Iris pigment epithelial cell (primary cell): ENCODE results near the gene PLCH2.
A peak's percentile ranks its signal among the peaks of the same experiment; 100 is the strongest.

ENCODE experiments used
- DNase-seq: peaks from one replicate; pipeline ENCODE4 v3.0.0-alpha.2; 2011; ENCODE audit warnings: low read depth

PLCH2 gene

GRCh38 chr1:2513939-2514652 lies 38.0 kb downstream of the PLCH2 start:
- DNase-seq: no peak

DNA sequence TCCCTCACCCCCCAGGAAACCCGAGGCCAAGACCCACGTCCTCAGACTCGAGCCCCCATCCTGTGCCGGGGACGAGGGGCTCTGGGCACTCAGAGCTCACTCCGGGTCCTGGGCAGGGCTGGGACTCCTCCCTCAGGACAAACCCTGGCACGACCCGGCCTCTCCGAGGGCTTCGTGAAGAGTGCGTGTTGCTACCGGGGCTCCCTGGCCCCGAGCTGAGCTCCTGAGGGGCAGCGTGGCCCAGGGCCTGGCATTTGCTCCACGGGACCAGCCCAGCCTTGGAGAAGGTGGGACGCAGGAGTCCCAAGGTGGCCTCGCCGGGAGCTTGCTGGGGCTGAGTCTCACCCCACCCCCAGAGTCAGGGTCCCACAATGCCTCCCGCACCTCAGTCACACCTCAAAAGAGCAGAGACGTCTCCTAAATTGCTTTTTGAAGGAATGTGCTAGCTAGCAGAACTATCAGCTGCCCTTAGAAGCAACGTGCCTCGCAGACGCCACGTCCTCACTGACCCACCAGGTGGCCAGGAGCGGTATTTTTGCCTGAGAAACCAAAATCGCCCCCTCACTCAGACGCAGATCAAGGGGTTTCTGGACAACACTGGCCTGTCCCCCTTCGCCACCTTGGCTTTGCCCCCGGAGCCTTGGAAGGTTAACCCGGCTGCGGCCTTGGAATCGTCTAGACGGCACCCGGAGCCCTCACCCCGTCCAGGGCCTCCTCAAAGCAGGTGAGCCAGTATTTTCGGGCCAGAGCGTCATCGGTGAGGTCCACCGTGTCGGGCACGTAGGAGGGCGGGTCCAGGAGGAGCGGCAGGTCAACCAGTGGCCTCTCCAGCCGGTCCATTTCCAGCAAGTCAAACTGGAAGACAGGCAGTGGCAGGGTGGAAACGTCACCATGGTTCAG lies 39.0 kb downstream of the PLCH2 start:
- no peak for DNase-seq

DNA sequence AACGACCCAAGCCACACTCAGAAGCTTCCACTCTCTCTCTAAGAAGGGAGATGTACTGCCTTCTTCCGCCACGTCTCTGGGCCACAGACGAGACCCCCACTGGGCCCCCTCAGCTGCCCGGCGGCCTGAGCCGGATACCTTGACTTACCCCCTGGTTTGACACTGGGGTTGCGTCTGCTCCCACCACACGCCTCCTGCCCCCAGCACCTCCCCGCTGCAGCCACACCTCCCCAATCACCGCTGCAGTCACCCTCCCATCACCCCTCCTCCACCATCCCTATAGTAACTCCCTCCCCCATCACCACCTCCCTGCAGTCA lies 39.6 kb downstream of the PLCH2 start:
- no peak for DNase-seq

DNA sequence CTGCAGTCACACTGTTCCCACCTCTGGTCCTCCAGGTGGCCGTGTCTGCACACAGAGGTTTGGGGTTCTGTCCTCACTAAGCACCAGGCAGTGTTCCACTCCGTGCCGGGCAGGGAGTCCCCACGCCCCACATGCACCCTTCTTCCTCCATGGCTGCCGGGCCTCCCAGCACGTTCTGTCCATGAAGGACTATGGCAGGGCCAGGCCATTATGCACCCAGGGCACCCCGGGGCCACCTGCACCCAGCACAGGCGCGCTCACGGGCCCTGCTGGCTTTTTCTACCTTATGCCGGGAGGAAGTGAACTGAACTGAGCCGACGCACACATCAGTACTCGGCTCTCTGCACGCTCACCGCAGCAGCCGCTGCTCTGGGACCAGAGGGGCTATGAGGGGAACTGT lies 40.0 kb downstream of the PLCH2 start:
- no peak for DNase-seq

- DNase-seq: no peak
Measured at GRCh38 chr1:2516946-2517345, 40.9 kb downstream of the PLCH2 start.

- DNase-seq: no peak
Measured at GRCh38 chr1:2517966-2518365, 41.9 kb downstream of the PLCH2 start.

DNA sequence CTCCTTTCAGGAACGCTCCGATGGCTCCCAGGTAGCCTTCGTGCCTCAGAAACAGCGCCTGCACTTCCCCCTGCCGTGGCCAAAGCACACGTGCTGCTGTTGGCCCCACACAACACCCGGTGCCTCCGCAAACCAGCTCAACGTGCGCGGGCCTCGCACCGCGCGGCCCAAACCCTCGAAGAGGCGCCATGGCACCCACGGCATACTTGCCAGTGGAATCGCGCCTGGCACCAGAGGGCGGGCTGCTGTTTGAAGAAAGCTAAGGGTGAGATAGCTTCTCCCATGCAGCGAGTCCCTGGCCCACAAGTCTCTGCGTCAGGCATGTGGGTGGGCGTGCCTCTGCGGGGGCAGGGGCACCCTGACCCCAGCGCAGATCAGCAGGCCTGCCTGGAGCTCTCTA lies 42.4 kb downstream of the PLCH2 start:
- no peak for DNase-seq

- DNase-seq: no peak
Measured at GRCh38 chr1:2519029-2519685, 43.1 kb downstream of the PLCH2 start.

GRCh38 chr1:2519729-2520128 lies 43.6 kb downstream of the PLCH2 start:
- no peak for DNase-seq

DNA sequence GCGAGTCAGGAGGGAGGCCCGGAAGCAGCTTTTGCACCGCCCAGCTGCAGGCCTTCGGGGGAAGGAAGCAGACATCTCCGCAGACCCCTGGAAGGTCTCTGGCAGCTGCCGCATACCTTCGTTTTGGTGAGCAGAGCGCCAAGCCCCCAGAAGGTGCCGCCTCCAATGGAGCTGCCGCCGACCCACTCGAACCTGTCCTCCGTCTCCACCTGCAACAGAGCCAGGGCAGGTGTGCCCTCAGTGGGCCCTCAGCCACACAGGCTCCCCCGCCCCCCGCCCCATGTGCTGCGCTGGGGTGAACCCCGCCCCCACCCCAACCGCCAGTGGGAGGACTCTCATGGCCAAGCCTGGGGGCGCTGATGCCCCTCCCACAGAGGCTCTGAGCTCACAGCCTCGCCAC lies 44.1 kb downstream of the PLCH2 start:
- no peak for DNase-seq

DNA sequence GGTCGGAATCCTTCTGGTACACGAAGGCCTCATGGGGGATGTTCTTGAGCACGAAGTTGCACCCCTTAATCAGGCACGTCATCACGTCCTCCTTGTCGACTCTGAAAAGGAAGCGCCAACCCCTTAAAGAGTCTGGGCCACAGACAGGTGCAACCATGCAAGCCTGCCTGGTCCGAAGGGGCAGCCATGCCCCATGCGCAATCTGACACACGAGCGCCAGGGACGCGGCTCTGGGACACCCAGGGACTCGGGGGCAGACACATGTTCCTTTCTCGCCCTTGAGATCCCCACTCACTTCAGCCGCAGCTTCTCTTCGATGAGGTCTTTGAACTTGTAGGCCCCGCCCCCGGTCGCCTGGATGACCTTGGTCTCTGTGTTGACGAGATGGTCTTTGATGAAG lies 44.7 kb downstream of the PLCH2 start:
- no peak for DNase-seq

DNA sequence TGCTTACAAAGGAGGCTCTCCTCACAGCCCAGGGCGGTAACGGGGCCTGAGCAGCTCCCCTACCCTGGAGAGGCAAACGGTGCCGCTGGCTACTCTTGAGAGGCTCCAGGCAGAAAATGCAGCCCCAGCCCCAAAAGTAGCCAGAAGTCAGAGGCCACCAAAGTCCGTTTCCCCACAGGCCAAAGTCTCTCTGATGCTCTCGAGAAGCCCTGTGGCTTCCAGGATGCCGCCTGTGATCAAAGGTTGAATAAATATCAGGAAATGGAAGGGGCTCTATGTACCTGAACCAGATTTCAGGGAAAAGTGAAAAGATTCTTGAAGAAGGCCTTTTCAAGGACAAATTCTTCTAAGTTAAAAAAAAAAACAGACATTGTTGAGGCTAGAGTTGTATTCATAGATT lies 46.1 kb downstream of the PLCH2 start:
- DNase-seq: no peak

- DNase-seq: peak; percentile 50
Measured at GRCh38 chr1:2523191-2523890, 47.3 kb downstream of the PLCH2 start.

DNA sequence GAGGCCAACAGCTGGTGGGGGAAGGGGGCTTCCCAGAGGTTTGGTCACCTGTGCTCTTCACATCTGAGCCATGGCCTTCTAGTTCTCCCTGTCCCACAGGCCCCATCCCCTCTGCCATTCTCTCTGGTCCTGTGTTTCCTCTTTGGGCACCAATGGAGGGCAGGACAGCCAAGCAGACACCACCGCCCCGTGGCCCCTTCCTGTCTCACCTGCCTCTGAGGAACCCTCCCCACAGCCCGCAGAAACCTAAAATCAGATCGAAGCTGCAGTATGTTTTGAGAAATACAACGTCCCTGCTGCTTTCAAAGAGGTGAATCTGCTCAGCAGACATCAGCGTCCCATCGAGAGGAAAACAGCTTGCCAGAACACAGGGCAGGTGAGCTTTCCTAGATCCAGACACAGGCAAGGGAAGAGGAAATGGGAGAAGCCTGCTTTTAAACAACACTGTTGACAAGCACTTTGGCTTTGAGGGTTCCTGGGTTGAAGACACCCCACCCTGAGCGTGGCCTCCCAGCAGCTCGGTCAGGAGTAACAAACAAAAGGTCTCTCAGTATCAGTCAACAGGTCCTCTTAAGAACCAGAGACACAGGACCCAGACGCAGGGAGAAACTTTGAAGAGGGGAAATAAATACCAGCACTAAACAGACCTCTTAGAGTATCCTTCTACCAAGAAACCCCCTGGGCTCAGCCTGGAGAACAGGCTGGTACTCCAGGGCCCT lies 48.0 kb downstream of the PLCH2 start:
- no peak for DNase-seq

GRCh38 chr1:2525572-2525919 lies 49.5 kb downstream of the PLCH2 start:
- no peak for DNase-seq

GRCh38 chr1:2525920-2526823 lies 50.1 kb downstream of the PLCH2 start, which contains the start of gene PANK4:
Gene PANK4 (minus strand): TSS chr1:2526596. CDS start chr1:2526587, 9 bp downstream.
- peak; percentile 98 for DNase-seq

GRCh38 chr1:2526824-2527555 lies 50.9 kb downstream of the PLCH2 start:
- peak; percentile 37 for DNase-seq

DNA sequence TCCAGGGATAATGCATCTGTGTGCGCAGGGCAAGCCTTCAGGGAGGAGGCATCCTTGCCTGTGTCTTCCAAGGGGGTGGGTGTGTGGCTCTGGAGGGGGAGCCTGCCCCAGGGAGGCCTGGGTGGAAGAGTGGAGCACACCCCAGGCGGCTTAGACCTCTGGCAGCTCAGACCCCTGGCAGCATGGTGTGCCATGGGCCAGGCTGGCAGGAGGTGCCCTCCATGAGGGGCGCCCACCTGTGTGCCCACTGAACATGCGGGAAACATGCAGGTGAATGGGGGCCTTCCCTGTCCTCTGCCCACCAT lies 51.4 kb downstream of the PLCH2 start:
- DNase-seq: no peak

GRCh38 chr1:2528016-2528415 lies 51.9 kb downstream of the PLCH2 start:
- no peak for DNase-seq

DNA sequence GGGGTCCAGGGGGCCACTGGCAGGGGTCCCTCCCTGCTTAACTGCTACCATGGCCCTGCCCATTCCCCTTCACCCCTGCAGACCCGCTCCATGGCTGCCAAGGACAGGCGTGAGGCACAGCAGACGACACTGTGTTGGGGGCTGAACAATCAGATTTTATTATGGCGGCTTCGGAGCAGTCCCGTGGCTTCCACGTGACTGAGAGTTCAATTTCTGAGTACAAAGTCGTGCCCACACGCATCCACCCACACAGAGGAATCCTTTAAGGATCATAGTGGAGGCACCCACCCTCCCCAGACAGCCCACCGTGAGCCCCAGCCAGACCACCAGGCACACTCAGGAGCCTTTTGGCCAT lies 52.5 kb downstream of the PLCH2 start:
- no peak for DNase-seq
